ENCODE data around the gene STX16.

STX16 gene

DNA sequence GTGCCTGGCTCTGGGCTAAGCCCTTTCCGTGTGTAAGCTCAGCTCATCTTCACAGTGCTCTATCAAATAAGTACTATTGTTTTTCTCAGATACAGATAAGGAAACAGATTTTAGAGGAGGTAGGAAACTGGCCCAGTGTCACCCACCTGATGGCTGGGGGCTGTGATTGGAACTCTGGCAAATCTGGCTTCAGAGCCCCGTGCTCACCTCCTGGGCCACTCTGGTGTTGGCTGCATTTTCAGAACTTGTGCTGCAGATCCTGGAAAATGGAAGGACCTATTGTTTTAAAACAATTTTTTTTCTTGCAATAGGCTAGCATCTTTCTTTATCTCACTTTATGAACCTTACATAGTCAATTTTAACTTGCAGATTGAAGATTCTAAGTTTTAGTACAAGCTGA, 5.7 kb downstream of the STX16 start:
- no peak for DNase-seq

DNA sequence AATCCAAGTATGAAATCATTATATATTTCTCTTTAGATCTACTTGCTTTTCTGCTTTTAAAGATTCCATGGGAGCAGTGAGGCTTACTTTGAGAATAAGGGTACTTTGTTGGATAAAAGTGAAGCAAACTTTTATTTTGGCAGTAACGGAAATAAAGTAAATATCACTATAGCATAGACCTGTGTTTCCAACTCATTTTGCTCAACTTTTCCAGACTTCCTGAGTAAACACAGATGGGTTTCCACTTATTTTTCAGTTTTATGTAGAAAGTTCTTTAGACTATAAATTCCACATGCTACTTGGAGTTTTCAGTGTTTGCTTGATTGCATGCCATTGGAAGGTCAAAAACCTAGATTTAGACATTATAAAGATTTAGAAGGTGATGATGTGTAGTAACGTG, 6.2 kb downstream of the STX16 start:
- no peak for DNase-seq

DNA sequence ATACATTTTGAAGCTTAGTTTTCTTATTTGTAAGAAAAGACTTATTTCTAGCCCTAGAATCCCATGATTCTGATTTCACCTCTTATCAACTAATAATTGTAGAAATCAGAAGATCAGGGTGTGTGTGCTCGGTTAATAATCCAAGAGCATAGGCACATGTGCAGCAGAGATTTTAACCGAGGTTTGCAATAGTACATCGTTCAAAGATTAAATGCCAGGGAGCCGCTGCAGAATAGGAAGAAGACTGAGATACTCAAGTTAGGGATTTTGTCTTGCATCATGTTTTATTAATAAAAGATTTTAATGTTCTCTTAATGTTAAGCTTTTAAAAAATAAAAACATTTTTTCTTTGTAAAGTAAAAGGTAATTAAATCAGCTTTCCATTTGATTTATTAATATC, 6.9 kb downstream of the STX16 start:
- DNase-seq = no peak

GRCh38 chr20:58658760-58659159, 7.7 kb downstream of the STX16 start:
- DNase-seq = no peak

GRCh38 chr20:58659841-58660240, 8.8 kb downstream of the STX16 start:
- peak; percentile 47 for DNase-seq

GRCh38 chr20:58660855-58661597, 9.9 kb downstream of the STX16 start:
- no peak for DNase-seq

GRCh38 chr20:58661598-58662473, 10.8 kb downstream of the STX16 start:
- DNase-seq = no peak

DNA sequence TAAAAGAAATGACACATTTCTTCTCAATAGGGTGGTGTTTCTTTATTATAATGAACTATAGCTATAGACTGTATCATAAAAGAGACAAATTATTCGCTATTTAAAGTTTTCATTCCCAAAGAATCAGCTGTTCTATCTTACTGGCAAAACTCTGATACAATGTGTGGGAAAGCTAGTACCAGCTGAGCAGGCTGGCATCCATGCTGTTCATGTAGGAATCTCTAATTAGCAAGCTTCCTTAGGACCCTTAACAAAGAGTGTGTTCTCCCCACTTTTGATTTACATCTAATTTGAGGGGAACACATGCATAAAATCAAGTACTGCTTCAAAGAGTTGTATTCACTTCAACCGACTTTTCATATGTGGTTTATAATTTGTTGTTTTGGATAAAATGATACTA, 13.2 kb downstream of the STX16 start:
- no peak for DNase-seq

GRCh38 chr20:58664883-58665282, 13.8 kb downstream of the STX16 start:
- DNase-seq = no peak

DNA sequence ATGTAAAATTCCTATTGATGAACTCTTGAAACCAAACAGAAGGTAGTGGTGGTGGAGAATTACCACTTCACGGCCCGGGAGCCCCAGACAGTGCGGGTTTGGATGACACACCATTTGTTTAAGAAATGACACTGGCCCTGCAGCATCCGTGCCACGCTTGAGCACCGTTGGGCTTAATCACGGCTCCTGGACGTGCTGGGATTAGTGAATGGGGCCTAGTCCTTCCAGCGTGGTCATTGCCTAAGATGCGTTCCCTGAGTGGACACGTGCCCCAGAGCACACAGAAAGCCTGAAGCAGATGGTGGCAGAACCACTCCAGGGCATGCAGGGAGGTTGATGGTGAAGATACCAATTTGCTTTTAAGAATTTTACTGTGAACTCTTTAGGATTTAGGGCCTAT, 14.5 kb downstream of the STX16 start:
- DNase-seq = no peak

- DNase-seq = no peak
These were observed 15.6 kb downstream of the STX16 start for GRCh38 chr20:58666702-58667101.

GRCh38 chr20:58667975-58668374, 16.9 kb downstream of the STX16 start:
- no peak for DNase-seq

DNA sequence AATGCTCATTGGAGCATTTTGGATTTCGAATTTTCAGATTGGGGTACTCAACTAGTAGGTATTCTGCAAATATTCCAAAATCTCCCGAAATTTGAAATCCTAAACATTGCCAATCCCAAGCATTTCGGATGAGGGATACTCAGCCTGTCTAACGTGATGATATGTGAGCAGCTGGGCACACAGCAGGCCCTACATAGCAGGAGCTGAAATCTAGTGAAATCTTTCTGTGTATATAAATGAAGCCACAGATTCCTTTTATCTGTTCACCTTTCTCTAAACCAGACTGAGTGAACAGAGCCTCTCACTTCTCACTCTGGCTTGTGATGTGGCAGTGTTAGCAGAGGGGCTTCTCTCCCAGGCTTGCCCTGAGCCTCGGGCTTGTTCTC, 17.8 kb downstream of the STX16 start:
- no peak for DNase-seq

DNA sequence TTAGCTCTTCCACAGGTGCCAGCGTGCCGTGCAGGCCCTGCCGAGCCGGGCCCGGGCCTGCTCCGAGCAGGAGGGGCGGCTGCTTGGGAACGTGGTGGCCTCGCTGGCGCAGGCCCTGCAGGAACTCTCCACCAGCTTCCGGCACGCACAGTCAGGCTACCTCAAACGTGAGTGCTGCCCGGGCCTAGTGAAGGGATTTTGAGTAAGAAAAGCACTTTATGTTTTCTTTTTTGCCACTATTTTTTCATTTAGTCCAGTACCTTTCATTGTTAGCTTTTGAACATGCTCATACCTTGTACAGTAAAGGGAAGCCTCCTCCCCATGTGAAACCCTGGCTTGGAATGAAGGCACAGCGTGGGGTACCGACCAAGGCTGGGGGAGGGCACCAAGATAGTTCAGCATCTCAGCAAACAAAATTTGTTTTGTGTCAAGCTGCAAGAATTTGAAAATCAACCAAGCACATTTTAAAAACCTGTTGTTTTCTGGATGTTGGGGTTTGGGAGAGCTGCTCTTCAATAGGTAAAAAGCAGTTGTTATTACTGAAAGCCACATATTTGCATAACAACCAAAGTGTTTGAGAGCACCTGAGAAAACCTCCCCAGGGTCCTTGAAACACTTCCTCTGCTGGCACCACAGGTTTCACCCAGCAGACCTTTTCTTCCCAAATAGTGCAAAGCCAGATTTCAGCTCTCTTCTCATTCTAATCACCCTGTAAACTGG, 18.4 kb downstream of the STX16 start:
- DNase-seq = no peak

GRCh38 chr20:58670102-58670501, 19.0 kb downstream of the STX16 start:
- no peak for DNase-seq

DNA sequence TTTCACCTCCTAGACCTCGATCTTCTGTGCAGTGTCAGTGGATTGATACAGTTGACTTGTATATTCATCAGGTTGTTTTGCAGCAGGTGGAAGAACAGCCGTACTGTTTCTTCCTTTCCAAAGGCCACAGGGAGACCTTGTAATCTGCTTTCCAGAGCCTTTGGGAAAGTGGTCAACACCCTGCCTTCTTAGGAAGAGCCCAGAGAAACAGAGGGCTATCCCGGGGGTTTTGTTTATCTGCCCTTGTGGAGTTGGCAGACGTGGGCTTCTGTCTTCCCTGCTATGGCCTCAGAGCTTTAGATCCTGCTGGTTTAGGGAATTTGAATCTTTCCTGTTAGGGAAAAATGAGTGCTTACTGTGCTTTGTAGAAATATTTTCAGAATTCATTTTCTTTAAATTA, 19.6 kb downstream of the STX16 start:
- no peak for DNase-seq

- DNase-seq = no peak
These were observed 22.0 kb downstream of the STX16 start for GRCh38 chr20:58673119-58673518.

DNA sequence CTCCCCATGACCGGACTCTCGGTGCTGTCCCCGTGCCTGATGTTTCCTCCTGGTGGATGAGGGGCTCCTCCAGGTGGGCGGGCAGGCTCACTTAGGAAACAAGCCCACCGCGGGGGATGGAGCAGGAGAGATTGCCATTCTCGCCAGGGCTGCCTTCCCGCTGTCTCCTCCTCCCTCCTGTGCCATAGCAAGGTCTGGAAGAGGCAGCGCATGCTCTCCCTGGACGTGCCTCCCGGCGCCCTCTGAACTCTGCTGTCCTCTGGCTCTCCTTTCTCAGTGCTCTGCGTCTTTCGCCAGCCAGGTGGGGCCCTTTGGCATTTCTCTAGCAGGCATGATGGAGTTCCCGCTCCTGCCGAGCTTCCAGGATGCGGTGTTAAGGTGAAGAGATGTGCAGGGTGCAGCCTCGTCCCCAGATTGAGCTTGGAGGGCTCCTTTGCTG, 24.1 kb downstream of the STX16 start:
- DNase-seq = no peak

- no peak for DNase-seq
These were observed 24.6 kb downstream of the STX16 start for GRCh38 chr20:58675641-58676040.

- DNase-seq = no peak
These were observed 25.1 kb downstream of the STX16 start for GRCh38 chr20:58676161-58676560.

DNA sequence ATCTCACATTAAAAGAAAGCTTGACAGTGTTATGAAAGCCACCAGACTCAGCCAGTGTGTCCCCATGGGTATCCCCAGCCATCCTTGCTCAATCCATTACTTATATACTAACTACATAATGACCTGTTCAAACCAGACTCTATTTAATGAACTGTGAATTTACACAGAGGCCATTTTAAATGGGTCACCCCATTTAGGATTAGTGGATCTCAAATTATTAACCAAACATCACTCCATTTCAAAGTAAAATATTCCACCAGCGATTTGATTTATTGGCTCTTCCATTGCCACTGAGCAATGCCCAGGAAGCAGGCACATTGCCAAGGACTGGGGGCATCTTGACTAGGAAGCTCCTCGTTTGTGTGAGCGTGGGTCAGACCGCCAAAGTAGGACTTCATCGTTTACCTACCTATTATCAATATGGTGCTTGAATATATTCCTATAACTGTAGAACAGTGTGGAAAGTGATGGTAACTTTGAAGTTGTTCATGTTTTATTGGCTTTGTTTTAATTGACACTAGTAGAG, 26.1 kb downstream of the STX16 start:
- no peak for DNase-seq

DNA sequence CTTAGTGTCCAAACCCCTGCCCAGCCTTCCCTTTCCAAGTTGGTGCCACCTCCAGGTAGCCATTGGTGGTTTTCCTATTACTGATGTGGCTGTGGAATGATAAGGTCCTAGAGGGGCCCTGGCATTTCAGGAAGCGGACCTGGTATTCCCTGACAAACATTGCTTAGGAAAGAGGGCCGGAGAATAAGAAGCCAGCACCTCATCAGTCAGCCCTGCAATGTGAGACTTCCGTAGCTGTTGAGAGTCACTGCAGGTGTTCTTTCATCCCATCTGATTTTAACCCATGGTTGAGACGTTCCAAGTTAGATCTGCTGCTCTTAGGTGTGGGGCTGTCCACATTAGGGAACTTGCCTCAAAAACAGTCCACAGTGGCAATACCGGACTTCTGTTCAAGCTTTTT, 26.7 kb downstream of the STX16 start:
- no peak for DNase-seq

GRCh38 chr20:58678806-58679205, 27.7 kb downstream of the STX16 start:
- no peak for DNase-seq
